T1000 (cell line): ENCODE results near the gene ARHGAP25.

Experiments used
- DNase-seq: peaks from one replicate; lab custom pipeline; 2025; ENCODE audit warnings: mixed read lengths; lab: John Stamatoyannopoulos, UW

The ARHGAP25 gene

GRCh38 chr2:68717305-68717661 is 17.3 kb upstream of the ARHGAP25 start:
- no peak for DNase-seq

DNA sequence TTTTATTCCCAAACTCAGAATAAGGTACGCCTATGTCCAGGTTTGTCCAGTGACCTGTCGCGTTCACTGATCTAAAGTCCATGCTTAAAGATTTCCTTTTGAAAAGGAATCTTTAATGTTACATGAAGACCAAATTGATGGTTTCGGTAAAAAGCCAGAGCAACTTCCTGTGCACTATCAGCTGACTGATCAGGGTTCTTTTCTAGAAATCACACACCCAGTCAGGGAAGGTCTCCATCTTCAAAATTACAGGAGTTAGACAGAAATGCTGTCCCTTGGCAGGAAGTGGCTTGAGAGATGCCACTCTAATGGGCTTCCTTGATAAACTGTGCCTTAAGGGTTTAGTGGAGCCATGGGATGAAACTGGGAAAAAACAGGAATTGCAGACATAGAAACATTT is 14.7 kb upstream of the ARHGAP25 start:
- DNase-seq, result no peak

- DNase-seq, result no peak
Measured at GRCh38 chr2:68720665-68721064, 13.9 kb upstream of the ARHGAP25 start.

GRCh38 chr2:68721482-68722101 is 13.0 kb upstream of the ARHGAP25 start:
- DNase-seq, result no peak

GRCh38 chr2:68722712-68723111 is 11.9 kb upstream of the ARHGAP25 start:
- DNase-seq, result no peak

DNA sequence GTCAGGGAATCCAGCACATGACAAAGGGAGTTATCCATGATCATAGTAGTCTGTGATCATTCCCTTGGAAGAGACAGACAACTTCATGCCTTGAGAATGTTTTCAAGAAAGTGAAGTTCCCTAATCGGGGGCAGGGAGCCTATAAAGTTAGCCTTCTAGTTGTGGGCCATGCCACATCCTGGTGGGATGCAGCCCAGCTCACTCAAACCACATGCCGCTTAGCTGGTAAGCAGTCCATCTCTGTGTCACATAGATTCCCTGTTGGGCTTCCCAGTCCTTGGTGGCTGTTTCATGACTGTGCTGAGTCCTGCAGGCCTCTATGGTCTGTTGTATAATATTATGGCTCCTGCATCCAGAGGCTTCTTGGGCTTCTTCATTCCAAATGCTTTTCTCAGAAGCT is 11.4 kb upstream of the ARHGAP25 start:
- no peak for DNase-seq

- no peak for DNase-seq
Measured at GRCh38 chr2:68726100-68726499, 8.5 kb upstream of the ARHGAP25 start.

- no peak for DNase-seq
Measured at GRCh38 chr2:68726608-68727367, 7.8 kb upstream of the ARHGAP25 start.

DNA sequence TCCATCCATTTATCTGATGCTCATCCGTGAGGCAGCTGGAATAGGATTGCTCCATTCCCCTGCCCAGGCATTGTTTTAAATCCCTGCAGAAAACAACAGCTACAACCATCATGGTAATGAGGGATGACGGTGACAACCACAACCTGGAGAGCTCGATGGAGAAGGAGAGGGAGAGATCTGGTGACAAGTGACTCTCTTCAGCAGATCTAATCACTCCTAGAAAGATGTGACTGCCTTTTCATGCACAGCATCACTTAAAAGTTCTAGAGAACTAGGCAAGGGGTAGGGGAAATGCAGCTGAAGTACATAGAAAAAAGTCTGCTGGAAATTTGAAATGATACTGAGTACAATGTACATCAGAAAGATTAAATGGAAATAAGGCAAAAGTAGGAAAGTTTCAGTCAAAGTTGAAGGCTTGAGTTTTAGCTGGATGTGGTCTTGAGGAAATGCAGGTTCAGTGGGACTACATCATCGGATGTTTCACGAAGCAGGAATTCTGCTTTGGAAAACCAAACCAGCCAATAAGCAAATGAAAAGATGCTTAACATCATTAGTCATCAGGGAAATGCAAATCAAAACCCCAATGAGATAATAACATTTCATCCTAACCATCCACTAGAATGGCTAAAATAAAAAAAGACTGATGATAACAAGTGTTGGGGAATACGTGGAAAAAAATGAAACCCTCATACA is 6.8 kb upstream of the ARHGAP25 start:
- peak; percentile 8 for DNase-seq

DNA sequence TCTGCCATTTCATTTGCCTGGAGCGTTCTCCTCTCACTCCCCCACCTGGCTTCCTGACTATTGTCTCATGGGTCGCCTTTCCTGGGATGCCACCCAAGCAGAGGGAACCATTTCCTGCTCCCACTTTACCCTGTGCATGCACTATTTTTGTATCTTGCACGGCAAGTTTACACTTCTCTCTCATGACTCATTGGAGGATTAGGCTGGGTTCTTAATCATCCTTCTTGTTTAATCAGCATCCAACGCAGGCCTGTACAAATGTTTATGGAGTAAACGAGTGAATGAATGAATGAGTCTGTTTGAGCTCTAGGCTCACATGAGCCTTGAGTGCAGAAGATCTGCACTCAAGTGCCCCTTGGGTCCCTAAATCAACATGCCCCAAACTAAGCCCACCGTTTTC is 3.8 kb upstream of the ARHGAP25 start:
- no peak for DNase-seq

- no peak for DNase-seq
Measured at GRCh38 chr2:68732036-68732932, 2.3 kb upstream of the ARHGAP25 start.

DNA sequence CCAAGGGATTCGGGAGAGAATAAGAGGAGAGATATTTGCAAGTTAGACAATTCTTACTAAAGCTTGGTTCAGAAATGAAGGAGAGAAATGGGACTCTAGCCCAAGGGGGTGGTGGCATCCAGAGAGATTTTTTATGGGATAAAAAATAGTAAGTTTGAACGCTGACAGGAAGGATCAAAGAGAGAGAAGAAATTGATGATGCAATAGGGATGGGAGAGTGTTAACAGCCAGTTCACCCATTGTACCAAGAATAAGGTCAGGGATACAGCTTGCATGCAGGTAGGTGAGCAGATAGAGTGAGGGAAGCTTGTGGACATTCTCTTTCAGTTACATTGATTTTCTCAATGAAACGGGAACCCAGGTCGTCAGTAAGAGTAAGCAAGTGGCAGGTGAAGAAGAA is 1.2 kb upstream of the ARHGAP25 start:
- no peak for DNase-seq

DNA sequence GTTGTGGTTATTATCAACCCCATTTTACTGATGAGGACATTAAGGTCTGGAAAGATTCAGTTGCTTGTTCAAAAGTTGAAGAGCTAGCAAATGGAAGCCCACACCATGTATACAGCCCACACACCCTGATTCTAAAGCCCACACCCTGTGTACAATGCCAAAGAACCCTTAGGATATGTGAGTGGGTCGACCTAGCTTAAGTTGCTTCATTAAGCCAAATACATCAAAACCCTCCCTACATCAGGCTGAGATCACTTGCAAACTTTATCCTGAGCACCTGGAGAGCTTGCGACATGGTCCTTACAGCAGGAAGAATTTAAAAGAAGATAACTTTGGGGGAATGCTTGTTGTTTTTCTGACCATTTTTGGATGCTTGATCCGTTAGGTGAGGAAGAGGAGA is 435 bp upstream of the ARHGAP25 start:
- DNase-seq, result no peak

- no peak for DNase-seq
Measured at GRCh38 chr2:68736086-68736485, 1.5 kb downstream of the ARHGAP25 start.

DNA sequence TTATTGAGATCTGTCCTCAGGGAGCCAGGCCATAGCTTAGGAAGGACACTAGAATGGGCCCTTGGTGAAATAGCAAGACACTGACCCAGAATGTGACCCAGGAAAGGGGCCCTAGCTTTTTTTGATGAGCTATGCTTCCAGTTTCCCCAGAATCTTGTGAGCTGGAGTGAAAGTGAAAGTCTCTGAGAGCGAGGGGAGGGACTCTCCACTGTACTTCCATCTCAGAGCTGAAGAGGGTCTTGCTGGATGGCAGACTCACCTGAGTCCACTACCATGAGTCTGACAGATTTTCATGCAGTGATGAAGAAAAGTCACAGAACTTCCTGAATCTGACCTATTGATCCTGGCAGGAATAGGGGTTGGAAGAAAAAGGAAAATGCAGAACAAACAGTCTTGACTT is 3.1 kb downstream of the ARHGAP25 start:
- DNase-seq, result no peak

- DNase-seq, result no peak
Measured at GRCh38 chr2:68738906-68739594, 4.4 kb downstream of the ARHGAP25 start.

- DNase-seq, result no peak
Measured at GRCh38 chr2:68739595-68740399, 5.2 kb downstream of the ARHGAP25 start.

- no peak for DNase-seq
Measured at GRCh38 chr2:68740400-68740914, 5.8 kb downstream of the ARHGAP25 start.

DNA sequence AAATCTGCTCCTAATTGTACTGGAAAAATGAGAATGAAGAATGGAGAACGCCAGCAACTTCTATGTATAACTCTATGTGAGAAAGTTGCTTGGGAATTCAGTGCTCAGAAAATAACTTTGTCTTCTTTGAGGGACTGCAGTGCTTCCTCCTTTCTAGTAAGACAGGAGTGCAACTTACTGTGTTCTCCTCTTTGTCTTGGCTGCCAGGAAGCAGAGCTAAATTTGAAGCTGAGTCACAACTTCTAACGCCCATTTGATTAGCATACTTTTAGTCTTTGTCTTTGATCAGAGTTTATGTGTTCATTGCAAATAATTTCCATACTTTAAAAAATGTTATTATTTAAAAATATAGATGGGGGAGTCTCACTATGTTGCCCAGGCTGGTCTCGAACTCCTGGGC is 6.6 kb downstream of the ARHGAP25 start:
- no peak for DNase-seq

GRCh38 chr2:68741805-68742306 is 7.2 kb downstream of the ARHGAP25 start:
- no peak for DNase-seq
